Measurements from ENCODE around the gene GABPA.

Gene GABPA

GRCh38 chr21:25813917-25814316, 79.1 kb downstream of the GABPA start:
- no peak for DNase-seq

GRCh38 chr21:25818121-25818520, 83.3 kb downstream of the GABPA start:
- DNase-seq = no peak

GRCh38 chr21:25818551-25818950, 83.8 kb downstream of the GABPA start:
- no peak for DNase-seq
